Astrocyte of the spinal cord (primary cell): ENCODE measurements around the gene DNAJA3.

Experiments
- DNase-seq: peaks from one replicate; pipeline ENCODE4 v3.0.0; 2011; ENCODE audit warnings: low read depth, low spot score
- H3K4me3 ChIP-seq: 2 replicates; pipeline ENCODE4 v1.5.1; 2011; ENCODE audit warnings: low read depth, mild to moderate bottlenecking, low read length, moderate library complexity
- in situ Hi-C: cut with HindIII; loops from 2 replicates; pipeline ENCODE4 v1.10.0; 2017; ENCODE audit warnings: low sequenced_read_pairs
- TF ChIP-seq, protein P1 (sequence below): IDR thresholded peaks from 2 replicates; pipeline ENCODE4 v1.5.1; 2012; ENCODE audit warnings: low read depth, mild to moderate bottlenecking, low read length, inconsistent platforms

DNAJA3 gene

GRCh38 chr16:4384509-4384942 lies 41.1 kb upstream of the DNAJA3 start:
- DNase-seq, result no peak
- TF ChIP-seq, protein P1, sequence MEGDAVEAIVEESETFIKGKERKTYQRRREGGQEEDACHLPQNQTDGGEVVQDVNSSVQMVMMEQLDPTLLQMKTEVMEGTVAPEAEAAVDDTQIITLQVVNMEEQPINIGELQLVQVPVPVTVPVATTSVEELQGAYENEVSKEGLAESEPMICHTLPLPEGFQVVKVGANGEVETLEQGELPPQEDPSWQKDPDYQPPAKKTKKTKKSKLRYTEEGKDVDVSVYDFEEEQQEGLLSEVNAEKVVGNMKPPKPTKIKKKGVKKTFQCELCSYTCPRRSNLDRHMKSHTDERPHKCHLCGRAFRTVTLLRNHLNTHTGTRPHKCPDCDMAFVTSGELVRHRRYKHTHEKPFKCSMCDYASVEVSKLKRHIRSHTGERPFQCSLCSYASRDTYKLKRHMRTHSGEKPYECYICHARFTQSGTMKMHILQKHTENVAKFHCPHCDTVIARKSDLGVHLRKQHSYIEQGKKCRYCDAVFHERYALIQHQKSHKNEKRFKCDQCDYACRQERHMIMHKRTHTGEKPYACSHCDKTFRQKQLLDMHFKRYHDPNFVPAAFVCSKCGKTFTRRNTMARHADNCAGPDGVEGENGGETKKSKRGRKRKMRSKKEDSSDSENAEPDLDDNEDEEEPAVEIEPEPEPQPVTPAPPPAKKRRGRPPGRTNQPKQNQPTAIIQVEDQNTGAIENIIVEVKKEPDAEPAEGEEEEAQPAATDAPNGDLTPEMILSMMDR, result no peak
- H3K4me3 ChIP-seq, result no peak overlapping the region
- in situ Hi-C loops, result no loop called here

DNA sequence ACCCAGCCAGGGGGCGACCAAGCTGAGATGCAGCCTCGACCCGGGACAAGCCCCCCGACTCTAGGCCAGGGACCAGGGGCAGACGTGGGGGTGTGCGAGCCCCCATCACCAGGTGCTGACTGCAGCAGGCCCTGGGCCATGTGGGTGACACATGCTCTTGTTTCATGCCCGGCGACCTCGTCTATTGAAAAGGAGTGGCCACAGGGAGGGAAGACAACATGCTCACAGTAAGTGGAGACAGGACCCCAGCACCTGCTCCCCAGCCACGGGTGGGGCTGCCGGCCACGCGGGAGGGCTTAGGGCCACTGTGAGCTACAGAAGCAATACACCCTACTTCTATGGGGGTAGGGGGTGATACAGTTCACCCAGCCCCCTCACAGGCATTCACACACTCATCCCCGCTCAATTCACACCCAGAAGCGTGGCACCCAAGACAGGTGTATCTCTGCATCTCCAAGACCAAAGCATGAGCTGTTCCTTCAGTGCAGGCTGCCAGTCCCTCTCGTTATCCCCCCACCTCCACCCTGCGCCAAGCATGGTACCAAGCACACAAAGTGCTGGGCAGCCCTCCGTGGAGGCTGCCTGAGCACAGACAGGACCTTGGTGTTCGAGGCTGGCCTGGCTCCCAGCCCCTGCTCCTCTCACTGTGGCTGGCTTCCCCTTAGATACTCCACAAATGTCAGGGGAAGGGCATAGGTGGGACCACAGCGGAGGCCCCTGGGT lies 40.4 kb upstream of the DNAJA3 start:
- DNase-seq, result no peak
- TF ChIP-seq, protein P1, result no peak
- no peak overlapping the region for H3K4me3 ChIP-seq
- in situ Hi-C loops, result no loop called here

DNA sequence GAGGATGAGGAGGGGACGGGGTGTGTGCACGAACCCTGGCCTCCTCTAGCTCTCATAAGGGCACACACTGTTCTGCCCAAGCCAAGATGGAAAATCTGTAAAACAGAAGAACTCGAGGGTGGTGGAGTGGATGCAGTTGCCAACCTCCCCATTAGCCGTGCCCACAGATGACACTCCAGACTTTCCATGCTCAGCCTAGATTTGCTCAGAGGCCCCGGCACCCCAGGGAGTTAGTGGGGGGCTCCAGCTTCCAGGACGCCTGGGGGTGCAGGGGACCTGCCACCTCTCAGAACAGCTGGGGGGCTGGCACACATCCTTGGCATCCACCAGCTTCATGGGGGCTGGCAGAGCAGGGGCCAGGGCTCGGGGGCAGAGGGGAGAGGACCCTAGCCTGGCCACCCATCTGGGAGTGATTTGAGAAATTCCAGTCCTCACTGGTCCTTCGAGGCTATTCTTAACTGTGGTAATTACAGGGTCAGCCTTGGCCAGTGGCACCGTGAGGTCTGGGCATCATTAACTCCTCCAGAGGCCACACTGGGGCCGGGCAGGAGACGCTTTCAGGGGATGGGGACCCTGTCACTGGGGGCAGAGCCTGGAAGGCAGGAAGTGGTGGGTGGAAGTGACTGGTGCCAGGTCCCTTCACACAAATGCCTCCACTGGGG lies 39.7 kb upstream of the DNAJA3 start:
- H3K4me3 ChIP-seq, result no peak overlapping the region
- TF ChIP-seq, protein P1, result no peak
- no peak for DNase-seq
- in situ Hi-C loops, result no loop called here

- DNase-seq, result no peak
- H3K4me3 ChIP-seq, result no peak overlapping the region
- TF ChIP-seq, protein P1, result no peak
- in situ Hi-C loops, result no loop called here
These were observed 39.2 kb upstream of the DNAJA3 start for GRCh38 chr16:4386451-4386805.

GRCh38 chr16:4386951-4387565 lies 38.6 kb upstream of the DNAJA3 start:
- TF ChIP-seq, protein P1, result no peak
- in situ Hi-C loops, result no loop called here
- H3K4me3 ChIP-seq, result no peak overlapping the region
- DNase-seq, result no peak

GRCh38 chr16:4387781-4388180 lies 37.9 kb upstream of the DNAJA3 start:
- H3K4me3 ChIP-seq, result no peak overlapping the region
- TF ChIP-seq, protein P1, result no peak
- DNase-seq, result no peak
- in situ Hi-C loops, result no loop called here
